Measurements from ENCODE around the gene PSD2.
A peak's percentile ranks its signal among the peaks of the same experiment; 100 is the strongest.

Gene PSD2

GRCh38 chr5:139856714-139857113 is 61.1 kb downstream of the PSD2 start:
- no peak for DNase-seq

- DNase-seq = no peak
These were observed 63.4 kb downstream of the PSD2 start for GRCh38 chr5:139859013-139859412.

- DNase-seq = no peak
These were observed 65.6 kb downstream of the PSD2 start for GRCh38 chr5:139861021-139861888.

GRCh38 chr5:139861889-139862207 is 66.2 kb downstream of the PSD2 start:
- DNase-seq = no peak

GRCh38 chr5:139862313-139862712 is 66.7 kb downstream of the PSD2 start:
- no peak for DNase-seq

- DNase-seq = no peak
These were observed 67.2 kb downstream of the PSD2 start for GRCh38 chr5:139862803-139863202.

- peak in 12 of 14 donors; percentile 35 to 94 (median 70) for DNase-seq
These were observed 67.8 kb downstream of the PSD2 start for GRCh38 chr5:139863361-139863760.

- DNase-seq = peak in 12 of 14 donors; percentile 28 to 67 (median 42)
These were observed 68.4 kb downstream of the PSD2 start for GRCh38 chr5:139863855-139864558.

- no peak for DNase-seq
These were observed 69.3 kb downstream of the PSD2 start for GRCh38 chr5:139864716-139865483.

- no peak for DNase-seq
These were observed 71.5 kb downstream of the PSD2 start for GRCh38 chr5:139867109-139867508.

GRCh38 chr5:139867581-139867980 is 72.0 kb downstream of the PSD2 start:
- DNase-seq = no peak

GRCh38 chr5:139869042-139869790 is 73.6 kb downstream of the PSD2 start:
- peak in 3 of 14 donors; percentile 15 to 40 (median 24) for DNase-seq

- DNase-seq = no peak
These were observed 75.1 kb downstream of the PSD2 start for GRCh38 chr5:139870677-139871076.

- no peak for DNase-seq
These were observed 76.0 kb downstream of the PSD2 start for GRCh38 chr5:139871614-139872013.

GRCh38 chr5:139872052-139872766 is 76.6 kb downstream of the PSD2 start:
- DNase-seq = no peak

GRCh38 chr5:139872851-139873794 is 77.5 kb downstream of the PSD2 start:
- no peak for DNase-seq

- no peak for DNase-seq
These were observed 80.3 kb downstream of the PSD2 start for GRCh38 chr5:139875957-139876356.

- DNase-seq = no peak
These were observed 81.6 kb downstream of the PSD2 start for GRCh38 chr5:139877129-139877597.

GRCh38 chr5:139878093-139878492 is 82.5 kb downstream of the PSD2 start:
- DNase-seq = no peak

GRCh38 chr5:139880416-139881142 is 85.0 kb downstream of the PSD2 start:
- no peak for DNase-seq
